Large intestine (tissue), 3 donors: Measurements from ENCODE around the gene MED29. TPM values are rescaled to one million over a fixed set of nuclear protein-coding genes. Genes with fewer than 3 reads are reported as not detected.
A peak's percentile ranks its signal among the peaks of the same experiment; 100 is the strongest.

Source experiments
- DNase-seq, 2 donors: peaks; one replicate each; pipeline versions ENCODE4 v3.0.0 to v3.0.0-alpha.2; 2013
- H3K27ac ChIP-seq: one replicate; pipeline ENCODE4 v1.5.1; 2013; ENCODE audit warnings: low read length
- H3K27me3 ChIP-seq: 2 replicates; pipeline ENCODE4 v1.6.1; 2013; ENCODE audit warnings: low read length; ENCODE audit not compliant: control insufficient read depth, insufficient read depth
- H3K36me3 ChIP-seq: 2 replicates; pipeline ENCODE4 v1.6.1; 2013; ENCODE audit warnings: low read length; ENCODE audit not compliant: control insufficient read depth, insufficient read depth
- H3K4me1 ChIP-seq: one replicate; pipeline ENCODE4 v1.6.1; 2013; ENCODE audit warnings: low read length; ENCODE audit not compliant: control insufficient read depth, insufficient read depth
- H3K4me3 ChIP-seq: one replicate; pipeline ENCODE4 v1.5.1; 2013; ENCODE audit warnings: low read length
- H3K9me3 ChIP-seq: one replicate; pipeline ENCODE4 v1.6.1; 2013; ENCODE audit warnings: mild to moderate bottlenecking, low read depth, low read length, moderate library complexity; ENCODE audit not compliant: control insufficient read depth
- WGBS: methylation state at CpG from one replicate; pipeline ENCODE4 v1.1.5; 2013; ENCODE audit warnings: low lambda C conversion rate; ENCODE audit not compliant: insufficient coverage; 5-methylcytosine and 5-hydroxymethylcytosine counted together
- polyA plus RNA-seq: library from polyadenylated mRNA; unstranded; fragments of 120-200 nt; gene quantifications from one replicate; pipeline ENCODE4 v1.2.1, GENCODE V29; 2013

Gene MED29
- polyA plus RNA-seq, 1 donor, result 24.3 TPM

- peaks cover 21% of the 10 kb centered on the region for H3K4me1 ChIP-seq
- no CpG with 5 or more reads among the region's 8 CpGs for WGBS
- H3K36me3 ChIP-seq, result peaks cover 27% of the 10 kb centered on the region
- H3K27ac ChIP-seq, result no peak overlapping the region
- H3K9me3 ChIP-seq, result no peaks in the 10 kb centered on the region
- no peak for DNase-seq
- no peak overlapping the region for H3K4me3 ChIP-seq
- no peaks in the 10 kb centered on the region for H3K27me3 ChIP-seq
Observed at GRCh38 chr19:39433480-39434079, 42.4 kb downstream of the MED29 start.

GRCh38 chr19:39434123-39435076 lies 43.2 kb downstream of the MED29 start:
- DNase-seq, result no peak
- Histone ChIP-seq H3K4me1 (peaks cover 18% of the 10 kb centered on the region), H3K36me3 (peaks cover 27% of the 10 kb centered on the region), H3K27me3 (no peaks in the 10 kb centered on the region), H3K27ac (no peak overlapping the region), H3K4me3 (peak overlapping the region; percentile 65), H3K9me3 (no peaks in the 10 kb centered on the region)
- WGBS, result no CpG with 5 or more reads among the region's 10 CpGs

DNA sequence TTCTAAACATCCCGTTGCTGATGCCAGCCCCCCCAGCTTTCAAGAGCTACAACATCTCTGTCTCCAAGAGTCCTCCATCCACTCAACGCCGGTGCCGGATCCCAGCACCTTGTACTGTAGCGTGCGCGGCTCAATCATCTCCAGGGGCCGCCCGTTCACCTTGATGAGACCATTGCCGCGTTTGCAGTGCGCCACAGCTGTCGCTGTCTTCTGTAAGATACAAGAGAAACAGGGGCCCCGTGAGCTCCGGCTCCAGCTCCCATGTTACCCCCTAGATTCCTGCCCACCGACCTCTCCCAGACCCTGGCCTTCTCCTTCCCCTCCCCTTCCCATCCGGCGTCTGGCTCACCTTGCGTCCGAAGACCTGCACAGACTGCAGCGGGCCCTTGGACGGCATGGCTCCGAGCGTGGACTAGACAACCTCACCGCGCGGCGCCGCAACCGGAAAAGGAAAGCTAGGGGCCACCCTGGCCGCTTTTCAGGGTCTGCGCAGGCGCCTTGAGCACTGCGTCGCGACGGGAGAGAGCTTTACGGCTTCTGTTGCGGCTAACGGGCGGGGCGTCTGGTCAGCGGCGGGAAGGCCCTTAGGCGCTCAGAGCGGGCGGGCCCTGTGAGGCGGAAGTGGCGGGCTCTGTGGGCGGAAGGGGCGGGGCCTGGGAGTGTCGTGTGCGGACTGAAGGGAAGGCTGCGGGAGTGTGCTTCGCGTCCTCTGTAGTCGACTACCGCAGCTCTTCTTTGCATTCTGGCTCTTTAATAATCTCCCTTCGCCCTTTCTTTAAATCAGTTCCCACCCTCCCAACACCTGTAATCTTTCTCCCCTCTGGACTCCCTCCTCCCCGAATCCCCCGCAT lies 44.5 kb downstream of the MED29 start, which contains the start of gene RPS16:
TSS of gene RPS16 (minus strand) at position 451 of the 851 bp plus-strand sequence. CDS start at position 397, 54 bp downstream.
- no CpG with 5 or more reads among the region's 61 CpGs for WGBS
- Histone ChIP-seq H3K4me3 (peak within 1 kb of the TSS; percentile 65), H3K36me3 (peaks cover 27% of the 10 kb centered on the region), H3K27me3 (no peaks in the 10 kb centered on the region), H3K4me1 (peaks cover 18% of the 10 kb centered on the region), H3K9me3 (no peaks in the 10 kb centered on the region), H3K27ac (peak within 1 kb of the TSS; percentile 76)
- DNase-seq, result peak; percentile 98 to 99

DNA sequence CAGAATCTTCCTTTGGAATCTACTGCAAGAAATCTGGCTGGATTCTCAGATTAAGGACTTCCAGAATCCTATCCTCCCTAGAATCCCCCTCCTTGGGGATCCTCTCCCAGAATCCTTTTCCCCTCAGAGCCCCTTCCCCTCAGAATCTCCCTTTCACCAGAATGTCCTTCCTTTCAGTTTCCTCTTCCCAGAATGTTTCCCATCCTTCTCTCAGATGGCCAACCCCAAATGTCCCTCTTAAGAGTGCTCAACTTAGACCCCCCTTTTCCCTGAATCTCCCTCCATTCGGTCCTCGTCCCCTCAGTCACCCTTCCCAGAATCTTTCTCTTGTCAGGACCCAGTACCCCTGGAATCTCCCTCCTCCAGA lies 45.2 kb downstream of the MED29 start:
- H3K36me3 ChIP-seq, result peaks cover 27% of the 10 kb centered on the region
- 21% methylated on average over 2 of the region's 2 CpGs for WGBS
- peaks cover 18% of the 10 kb centered on the region for H3K4me1 ChIP-seq
- H3K9me3 ChIP-seq, result no peaks in the 10 kb centered on the region
- no peak for DNase-seq
- H3K27me3 ChIP-seq, result no peaks in the 10 kb centered on the region
- peak overlapping the region; percentile 65 for H3K4me3 ChIP-seq
- peak overlapping the region; percentile 76 for H3K27ac ChIP-seq

- H3K27me3 ChIP-seq, result no peaks in the 10 kb centered on the region
- peak in 1 of 2 donors; percentile 27 for DNase-seq
- H3K36me3 ChIP-seq, result peaks cover 12% of the 10 kb centered on the region
- no peak overlapping the region for H3K27ac ChIP-seq
- H3K4me1 ChIP-seq, result peaks cover 18% of the 10 kb centered on the region
- WGBS, result no CpG with 5 or more reads among the region's 9 CpGs
- no peaks in the 10 kb centered on the region for H3K9me3 ChIP-seq
- no peak overlapping the region for H3K4me3 ChIP-seq
Observed at GRCh38 chr19:39438270-39438934, 47.2 kb downstream of the MED29 start.

DNA sequence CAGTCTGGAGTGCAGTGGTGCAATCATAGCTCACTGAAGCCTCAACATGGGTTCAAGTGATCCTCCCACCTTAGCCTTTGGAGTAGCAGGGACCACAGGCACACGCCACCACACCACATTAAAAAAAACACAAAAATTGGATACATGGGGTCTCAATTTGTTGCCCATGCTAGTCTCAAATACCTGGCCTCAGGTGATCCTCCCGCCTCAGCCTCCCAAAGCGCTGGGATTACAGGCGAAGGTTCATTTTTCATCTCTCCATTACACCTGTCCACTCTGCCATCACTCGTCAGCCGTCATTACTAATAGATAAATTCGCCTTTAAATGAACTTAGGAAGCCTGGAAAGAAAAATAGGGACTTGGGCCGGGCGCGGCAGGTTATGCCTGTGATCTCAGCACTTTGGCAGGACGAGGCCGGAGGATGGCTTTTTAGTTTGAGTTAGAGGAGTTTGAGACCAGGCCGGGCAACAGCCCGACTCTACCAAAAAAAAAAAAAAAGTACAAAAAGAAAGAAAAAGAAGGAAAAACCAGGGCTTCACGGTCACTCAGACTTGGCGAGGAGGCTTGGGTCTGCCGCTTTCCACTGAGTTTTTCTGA lies 53.5 kb downstream of the MED29 start:
- DNase-seq, result peak in 1 of 2 donors; percentile 44
- H3K4me1 ChIP-seq, result peaks cover 3% of the 10 kb centered on the region
- H3K9me3 ChIP-seq, result no peaks in the 10 kb centered on the region

GRCh38 chr19:39445196-39446111 lies 54.3 kb downstream of the MED29 start, which contains the start of gene SUPT5H:
Gene SUPT5H (plus strand): TSS chr19:39445582. CDS start chr19:39445891, 309 bp downstream.
- no CpG with 5 or more reads among the region's 68 CpGs for WGBS
- peak; percentile 98 for DNase-seq

More for the DNA sequence above, 53.5 kb downstream of the MED29 start:
- no peaks in the 10 kb centered on the region for H3K27me3 ChIP-seq
- H3K4me3 ChIP-seq, result peak overlapping the region; percentile 89
- WGBS, result no CpG with 5 or more reads among the region's 17 CpGs
- H3K36me3 ChIP-seq, result peaks cover 13% of the 10 kb centered on the region
- peak overlapping the region; percentile 93 for H3K27ac ChIP-seq

DNA sequence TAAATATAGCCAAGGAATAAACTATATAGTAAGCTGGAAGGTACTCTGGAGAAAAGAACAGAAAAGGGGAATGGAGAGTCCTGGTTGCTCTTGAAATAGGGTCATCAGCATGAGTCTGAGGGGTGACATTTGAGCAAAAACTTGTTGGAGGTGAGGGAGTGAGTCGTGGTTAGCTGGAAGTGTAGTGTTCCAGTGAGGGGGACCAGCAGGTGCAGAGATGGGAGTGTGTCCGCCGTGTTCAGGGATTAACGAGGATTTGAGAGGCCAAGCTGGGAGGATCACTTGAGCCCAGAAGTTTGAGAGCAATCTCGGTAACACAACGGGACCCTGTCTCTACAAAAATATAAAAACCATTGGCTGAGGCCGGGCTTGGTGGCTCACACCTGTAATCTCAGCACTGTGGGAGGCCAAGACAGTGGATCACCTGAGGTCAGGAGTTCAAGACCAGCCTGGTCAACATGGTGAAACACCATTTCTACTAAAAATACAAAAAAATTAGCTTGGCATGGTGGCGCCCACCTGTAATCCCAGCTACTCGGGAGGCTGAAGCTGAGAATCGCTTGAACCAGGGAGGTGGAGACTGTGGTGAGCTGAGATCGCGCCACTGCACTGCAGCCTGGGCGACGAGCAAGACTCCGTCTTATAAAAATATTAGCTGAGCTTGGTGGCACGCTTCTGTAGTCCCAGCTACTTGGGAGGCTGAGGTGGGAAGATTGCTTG lies 55.3 kb downstream of the MED29 start:
- no CpG with 5 or more reads among the region's 16 CpGs for WGBS
- Histone ChIP-seq H3K4me1 (peaks cover 3% of the 10 kb centered on the region), H3K27me3 (no peaks in the 10 kb centered on the region), H3K36me3 (peaks cover 17% of the 10 kb centered on the region), H3K27ac (no peak overlapping the region), H3K9me3 (no peaks in the 10 kb centered on the region), H3K4me3 (peak overlapping the region; percentile 89)
- DNase-seq, result no peak

More at GRCh38 chr19:39445196-39446111, 54.3 kb downstream of the MED29 start, which contains the start of gene SUPT5H:
- H3K4me3 ChIP-seq, result peak within 1 kb of the TSS; percentile 89
- H3K4me1 ChIP-seq, result peaks cover 3% of the 10 kb centered on the region
- no peaks in the 10 kb centered on the region for H3K27me3 ChIP-seq
- peaks cover 15% of the 10 kb centered on the region for H3K36me3 ChIP-seq
- H3K9me3 ChIP-seq, result no peaks in the 10 kb centered on the region
- peak within 1 kb of the TSS; percentile 93 for H3K27ac ChIP-seq
